Kidney (tissue), 14 donors: ENCODE data around the gene REEP6. TPM values are rescaled to one million over a fixed set of nuclear protein-coding genes. Genes with fewer than 3 reads are reported as not detected.

Experiments used
- DNase-seq, 5 donors: peaks; one replicate each; pipeline ENCODE4 v3.0.0-alpha.2; 2013 to 2020
- FAIRE-seq: peaks from 2 replicates; lab custom pipeline; 2012; peaks lifted over from hg19 to GRCh38; lab: Jason Lieb, UNC
- H3K27ac ChIP-seq, 2 donors: one replicate each; pipeline ENCODE4 v1.7.0; 2013; ENCODE audit warnings: low read depth in 2 of 2, low read length in 2 of 2, inconsistent platforms in 1 of 2
- H3K27me3 ChIP-seq: one replicate; pipeline ENCODE4 v1.7.1; 2013; ENCODE audit warnings: low read length, inconsistent platforms; ENCODE audit not compliant: control insufficient read depth, insufficient read depth
- H3K36me3 ChIP-seq, 3 donors: one replicate each; pipeline versions ENCODE4 v1.7.0 to v1.7.1; 2013; ENCODE audit warnings: low read length in 3 of 3, control low read depth in 1 of 3, inconsistent platforms in 1 of 3; ENCODE audit not compliant: insufficient read depth in 3 of 3, control insufficient read depth in 2 of 3
- H3K4me1 ChIP-seq, 3 donors: one replicate each; pipeline versions ENCODE4 v1.7.0 to v1.7.1; 2013; ENCODE audit warnings: low read length in 3 of 3, inconsistent platforms in 1 of 3, low read depth in 1 of 3; ENCODE audit not compliant: control insufficient read depth in 2 of 3, insufficient read depth in 2 of 3
- H3K4me3 ChIP-seq, 3 donors: one replicate each; pipeline versions ENCODE4 v1.7.0 to v1.8.1; 2013; ENCODE audit warnings: low read length in 3 of 3, control low read depth in 1 of 3, inconsistent platforms in 1 of 3
- H3K9ac ChIP-seq, 3 donors: one replicate each; pipeline versions ENCODE4 v1.7.0 to v1.7.1; 2013; ENCODE audit warnings: low read length in 3 of 3, control low read depth in 1 of 3, inconsistent platforms in 1 of 3
- H3K9me3 ChIP-seq, 3 donors: one replicate each; pipeline versions ENCODE4 v1.7.0 to v1.7.1; 2013; ENCODE audit warnings: low read length in 3 of 3, control low read depth in 1 of 3, inconsistent platforms in 1 of 3; ENCODE audit not compliant: control insufficient read depth in 2 of 3, insufficient read depth in 1 of 3
- CTCF ChIP-seq: IDR thresholded peaks from 3 replicates; pipeline ENCODE4 v1.5.1; 2012; ENCODE audit warnings: mild to moderate bottlenecking, moderate library complexity, borderline replicate concordance; ENCODE audit not compliant: insufficient read depth; ENCODE audit errors: extremely low read depth
- intact Hi-C: fragments of 100-400 bp; cut with DNase I; formaldehyde crosslinking; loops from one replicate; pipeline ENCODE4 v1.11.1; 2022
- polyA plus RNA-seq: library from polyadenylated mRNA; stranded (reverse); fragments of 350-450 nt; fragmentation: Illumina TruSeq; extraction: RNeasy Lipid Tissue Mini Kit (QIAGEN cat#74804); gene quantifications from one replicate; pipeline ENCODE4 v1.2.3, GENCODE V29; 2014; ENCODE audit warnings: low read depth, low replicate concordance; ENCODE audit not compliant: insufficient read depth
- total RNA-seq: library from RNA; stranded (reverse); fragmentation: NEBNext Ultra II Directional; extraction: Animal tissue kit (Norgen Biotek cat#: 25700); gene quantifications from one replicate; pipeline ENCODE4 v1.2.1, GENCODE V29; 2021
- donor health status: control.
- donor health status: control.
- donor health status: control.
- donor health status: control.
- donor health status: control.
- donor health status: DM: yes; HTN: yes; CAD: no.
- donor health status: Normal renal cell carcinoma (clear cell type).

Gene REEP6
- total and polyA plus RNA-seq, 2 donors from 2014 or later = 9.6 to 60.0 TPM

GRCh38 chr19:1502433-1503088 lies 11.6 kb downstream of the REEP6 start:
- no peak for DNase-seq
- FAIRE-seq = no peak
- H3K27ac ChIP-seq = no peak overlapping the region
- H3K4me3 ChIP-seq = no peak overlapping the region
- intact Hi-C loops = no loop called here
- H3K4me1 ChIP-seq = peaks cover 0 to 3% (median 0%) of the 10 kb centered on the region in 3 donors
- H3K9me3 ChIP-seq = no peaks in the 10 kb centered on the region
- TF ChIP-seq CTCF = no peak
- peaks cover 17% of the 10 kb centered on the region for H3K27me3 ChIP-seq
- H3K36me3 ChIP-seq = no peaks in the 10 kb centered on the region
- H3K9ac ChIP-seq = no peak overlapping the region

DNA sequence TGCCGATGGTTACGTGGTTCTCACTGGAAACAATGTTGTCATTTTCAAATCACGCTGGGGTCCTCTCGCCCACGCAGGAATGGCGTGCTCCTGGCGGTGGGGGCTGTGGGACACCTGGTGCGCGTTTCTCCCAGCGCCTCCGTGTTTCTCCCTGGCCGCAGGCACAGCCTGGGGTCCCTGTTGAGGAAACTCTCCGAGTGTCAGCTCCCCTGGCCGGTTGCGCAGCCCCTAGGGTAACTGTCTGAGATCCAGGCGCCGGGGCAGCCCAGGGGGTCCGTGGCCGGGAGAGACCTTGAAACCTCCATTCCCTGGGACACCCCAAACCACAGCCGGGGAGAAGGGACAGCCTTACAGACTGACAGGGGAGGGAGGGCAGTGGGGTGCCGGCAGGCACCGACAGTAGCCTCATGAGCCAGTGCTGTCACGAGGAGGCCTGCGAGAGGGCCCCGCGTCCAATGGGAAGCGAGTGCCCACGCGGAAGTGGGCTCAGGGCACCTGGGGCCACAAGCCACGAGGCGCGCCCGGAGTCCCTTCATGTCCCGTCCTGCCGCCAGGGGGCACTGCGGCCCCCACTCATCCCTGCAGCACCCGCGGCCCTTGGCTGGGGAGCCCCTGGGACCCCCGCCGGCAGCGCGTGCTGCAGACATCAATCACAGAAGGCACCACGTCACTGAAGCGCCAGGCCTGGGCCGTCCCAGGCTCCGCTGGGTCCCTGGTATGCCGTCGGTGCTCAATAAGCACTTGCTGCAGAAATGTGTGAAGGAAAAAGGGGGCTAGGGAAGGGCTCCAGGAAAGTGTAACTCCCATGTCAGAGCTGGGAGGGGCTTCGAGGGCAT lies 12.3 kb downstream of the REEP6 start:
- DNase-seq = peak in 4 of 5 donors; percentile 61 to 74 (median 66)

GRCh38 chr19:1503925-1504773 lies 13.2 kb downstream of the REEP6 start:
- Histone ChIP-seq H3K9ac (no peak overlapping the region), H3K27ac (no peak overlapping the region), H3K27me3 (peaks cover 17% of the 10 kb centered on the region), H3K9me3 (no peaks in the 10 kb centered on the region), H3K4me3 (no peak overlapping the region), H3K4me1 (peaks cover 0 to 6% (median 0%) of the 10 kb centered on the region in 3 donors), H3K36me3 (no peaks in the 10 kb centered on the region)
- no peak for TF ChIP-seq CTCF
- FAIRE-seq = no peak
- peak in 2 of 5 donors; percentile 58 to 75 for DNase-seq
- intact Hi-C loops = no loop called here

More for the DNA sequence above, 12.3 kb downstream of the REEP6 start:
- no peak for FAIRE-seq
- Histone ChIP-seq H3K9ac (no peak overlapping the region), H3K36me3 (no peaks in the 10 kb centered on the region), H3K27ac (no peak overlapping the region), H3K4me3 (no peak overlapping the region), H3K9me3 (no peaks in the 10 kb centered on the region), H3K27me3 (peaks cover 17% of the 10 kb centered on the region), H3K4me1 (peaks cover 0 to 3% (median 0%) of the 10 kb centered on the region in 3 donors)
- intact Hi-C loops = no loop called here
- peak; percentile 35 for TF ChIP-seq CTCF
